IMR-90 (cell line): ENCODE measurements around the gene MRPS31. TPM values are rescaled to one million over a fixed set of nuclear protein-coding genes. Genes with fewer than 3 reads are reported as not detected.

Source experiments
- ATAC-seq: fragments of 200-7000 bp; cut with Tn5 transposase; 2 replicates; pipeline ENCODE4 v1.9.1; 2020; ENCODE audit warnings: low read depth, mild to moderate bottlenecking, moderate library complexity
- BruUV-seq: library from RNA; stranded (reverse); fragments of 400-500 nt; replicated peaks from 2 replicates; lab custom pipeline; 2021; lab: Mats Ljungman, UMichigan
- CTCF ChIA-PET: fragments of 300-600 bp; formaldehyde crosslinking; extraction: SDS; loops from one replicate; lab custom pipeline; 2021; ENCODE audit warnings: antibody characterized with exemption; lab: Yijun Ruan, JAX
- POLR2A ChIA-PET: fragments of 300-600 bp; sonication (Branson Sonifier 250); formaldehyde crosslinking; loops from one replicate; lab custom pipeline; 2022; ENCODE audit warnings: antibody characterized with exemption; ENCODE audit not compliant: unreplicated experiment; lab: Charles Lee
- DNase-seq: peaks from one replicate; pipeline ENCODE4 v3.0.0; 2013
- H2AFZ ChIP-seq: replicated peaks from 2 replicates; pipeline ENCODE3; 2013; ENCODE audit warnings: low read length, mild to moderate bottlenecking; ENCODE audit not compliant: poor library complexity
- H2AK5ac ChIP-seq: 2 replicates; pipeline ENCODE4 v1.6.1; 2013; ENCODE audit warnings: low read depth, low read length, inconsistent platforms
- H2AK9ac ChIP-seq: replicated peaks from 2 replicates; pipeline ENCODE3; 2013; ENCODE audit warnings: mild to moderate bottlenecking, low read depth, low read length, moderate library complexity; ENCODE audit not compliant: poor library complexity
- H2BK120ac ChIP-seq: 2 replicates; pipeline ENCODE4 v1.6.1; 2013; ENCODE audit warnings: low read depth, low read length, inconsistent platforms
- H2BK15ac ChIP-seq: 3 replicates; pipeline ENCODE4 v1.6.1; 2013; ENCODE audit warnings: low read depth, low read length, inconsistent platforms
- H2BK20ac ChIP-seq: 2 replicates; pipeline ENCODE4 v1.6.1; 2013; ENCODE audit warnings: low read depth, mild to moderate bottlenecking, inconsistent platforms, low read length, moderate library complexity
- H2BK5ac ChIP-seq: 2 replicates; pipeline ENCODE4 v1.6.1; 2013; ENCODE audit warnings: mild to moderate bottlenecking, low read depth, low read length, inconsistent platforms; ENCODE audit not compliant: poor library complexity, severe bottlenecking
- H3K14ac ChIP-seq: replicated peaks from 2 replicates; pipeline ENCODE4 v1.6.1; 2013; ENCODE audit warnings: low read depth, low read length, inconsistent platforms
- H3K18ac ChIP-seq: 2 replicates; pipeline ENCODE4 v1.6.1; 2013; ENCODE audit warnings: low read depth, low read length, control low read depth
- H3K23ac ChIP-seq: 2 replicates; pipeline ENCODE4 v1.6.1; 2013; ENCODE audit warnings: low read depth, low read length, inconsistent platforms
- H3K27ac ChIP-seq: 2 replicates; pipeline ENCODE4 v1.5.1; 2013; ENCODE audit warnings: mild to moderate bottlenecking, control low read depth, low read length; ENCODE audit not compliant: insufficient read depth
- H3K27me3 ChIP-seq: 2 replicates; pipeline ENCODE4 v1.6.1; 2013; ENCODE audit warnings: low read length; ENCODE audit not compliant: control insufficient read depth, insufficient read depth
- H3K36me3 ChIP-seq: 2 replicates; pipeline ENCODE4 v1.6.1; 2013; ENCODE audit warnings: low read length, mixed read lengths; ENCODE audit not compliant: control insufficient read depth, insufficient read depth
- H3K4ac ChIP-seq: 2 replicates; pipeline ENCODE4 v1.6.1; 2013; ENCODE audit warnings: low read depth, low read length, inconsistent platforms
- H3K4me1 ChIP-seq: 2 replicates; pipeline ENCODE4 v1.6.1; 2013; ENCODE audit warnings: low read length, mixed read lengths; ENCODE audit not compliant: control insufficient read depth, insufficient read depth
- H3K4me2 ChIP-seq: 2 replicates; pipeline ENCODE4 v1.6.1; 2013; ENCODE audit warnings: low read depth, mild to moderate bottlenecking, control low read depth, low read length, moderate library complexity
- H3K4me3 ChIP-seq: 2 replicates; pipeline ENCODE4 v1.5.1; 2013; ENCODE audit warnings: low read depth, mild to moderate bottlenecking, control low read depth, low read length, moderate library complexity; ENCODE audit not compliant: insufficient read depth
- H3K56ac ChIP-seq: 2 replicates; pipeline ENCODE4 v1.6.1; 2013; ENCODE audit warnings: low read length, inconsistent platforms; ENCODE audit not compliant: insufficient read depth; ENCODE audit errors: extremely low read depth
- H3K79me1 ChIP-seq, 2 experiments: 2 replicates each; pipeline ENCODE4 v1.6.1; 2013; ENCODE audit warnings: low read length in 2 of 2, inconsistent platforms in 1 of 2, low read depth in 1 of 2
- H3K9ac ChIP-seq: 2 replicates; pipeline ENCODE4 v1.6.1; 2013; ENCODE audit warnings: low read depth, low read length, control low read depth
- H3K9me1 ChIP-seq: 2 replicates; pipeline ENCODE4 v1.6.1; 2013; ENCODE audit warnings: low read length, inconsistent platforms; ENCODE audit not compliant: insufficient read depth
- H3K9me3 ChIP-seq: 2 replicates; pipeline ENCODE4 v1.6.1; 2013; ENCODE audit warnings: low read length; ENCODE audit not compliant: control insufficient read depth, insufficient read depth
- H4K20me1 ChIP-seq: 2 replicates; pipeline ENCODE4 v1.6.1; 2013; ENCODE audit warnings: low read length, inconsistent platforms; ENCODE audit not compliant: insufficient read depth
- H4K5ac ChIP-seq: 2 replicates; pipeline ENCODE4 v1.6.1; 2013; ENCODE audit warnings: mild to moderate bottlenecking, low read depth, low read length, control low read depth
- H4K8ac ChIP-seq, 2 experiments: 2 replicates each; pipeline ENCODE4 v1.6.1; 2013; ENCODE audit warnings: low read depth in 2 of 2, low read length in 2 of 2, control low read depth in 1 of 2, inconsistent platforms in 1 of 2
- H4K91ac ChIP-seq: 2 replicates; pipeline ENCODE4 v1.6.1; 2013; ENCODE audit warnings: low read depth, low read length, inconsistent platforms; ENCODE audit not compliant: insufficient read depth
- BHLHE40 ChIP-seq: fragments of 150-350 bp; IDR thresholded peaks from 2 replicates; pipeline ENCODE4 v1.6.1; 2016; ENCODE audit warnings: mild to moderate bottlenecking, low read depth, low read length
- CEBPB ChIP-seq: IDR thresholded peaks from 2 replicates; pipeline ENCODE4 v1.6.1; 2012; ENCODE audit warnings: low read depth, low read length, improper control_type of control experiment
- CHD1 ChIP-seq: IDR thresholded peaks from 2 replicates; pipeline ENCODE4 v1.6.1; 2012; ENCODE audit warnings: low read depth, low read length, improper control_type of control experiment
- MAFK ChIP-seq: IDR thresholded peaks from 2 replicates; pipeline ENCODE4 v1.6.1; 2012; ENCODE audit warnings: low read depth, low read length, improper control_type of control experiment
- MXI1 ChIP-seq: IDR thresholded peaks from 2 replicates; pipeline ENCODE4 v1.6.1; 2012; ENCODE audit warnings: low read depth, mild to moderate bottlenecking, low read length, moderate library complexity, borderline replicate concordance
- NFE2L2 ChIP-seq: fragments of 150-350 bp; IDR thresholded peaks from 2 replicates; pipeline ENCODE4 v1.6.1; 2016; ENCODE audit warnings: low read depth, mild to moderate bottlenecking, low read length
- POLR2A ChIP-seq: IDR thresholded peaks from 2 replicates; pipeline ENCODE4 v1.6.1; 2012; ENCODE audit warnings: mild to moderate bottlenecking, low read depth, low read length
- RFX5 ChIP-seq: IDR thresholded peaks from 2 replicates; pipeline ENCODE4 v1.8.0; 2012; ENCODE audit warnings: low read depth, mild to moderate bottlenecking, low read length, moderate library complexity
- SMC3 ChIP-seq: fragments of 150-350 bp; IDR thresholded peaks from 2 replicates; pipeline ENCODE4 v1.6.1; 2016; ENCODE audit warnings: low read depth, mild to moderate bottlenecking, antibody characterized with exemption, low read length, moderate library complexity
- WGBS, 2 experiments: methylation state at CpG; one replicate each; pipeline versions ENCODE4 v1.1.5 to v1.1.7; 2013; ENCODE audit warnings: missing lambda C conversion rate in 2 of 2; ENCODE audit not compliant: insufficient read length in 1 of 2; ENCODE audit errors: extremely low coverage in 2 of 2; 5-methylcytosine and 5-hydroxymethylcytosine counted together
- dilution Hi-C: fragments of 300-500 bp; cut with HindIII; formaldehyde crosslinking; loops from one replicate; pipeline ENCODE4 v1.14.3; 2018; ENCODE audit warnings: low sequenced_read_pairs; ENCODE audit not compliant: unreplicated experiment
- in situ Hi-C: fragments of 300-500 bp; cut with MboI; formaldehyde crosslinking; loops from 3 replicates; pipeline ENCODE4 v1.14.3; 2019; ENCODE audit warnings: low sequenced_read_pairs, inconsistent platforms, mixed read lengths
- intact Hi-C: fragments of 100-400 bp; cut with micrococcal nuclease; formaldehyde crosslinking; loops from 2 replicates; pipeline ENCODE4 v1.10.0; 2022
- polyA plus RNA-seq, 3 experiments: library from polyadenylated mRNA; depleted of rRNA; stranded (reverse); fragments of >200 nt; gene quantifications; 2 replicates each; pipeline ENCODE4 v1.2.3, GENCODE V29; 2012; ENCODE audit warnings: low replicate concordance in 1 of 3
- total RNA-seq: library from RNA; depleted of rRNA; stranded (reverse); fragments of >200 nt; gene quantifications from 2 replicates; pipeline ENCODE4 v1.2.3, GENCODE V29; 2012
- TF ChIP-seq, protein P1 (sequence below): fragments of 150-350 bp; IDR thresholded peaks from 2 replicates; pipeline ENCODE4 v1.6.1; 2017; ENCODE audit warnings: mild to moderate bottlenecking, antibody characterized with exemption, low read length, low read depth
- TF ChIP-seq, protein P2 (sequence below): conservative IDR thresholded peaks from 2 replicates; pipeline ENCODE4 v1.5.1; 2012; ENCODE audit warnings: mild to moderate bottlenecking, low read depth, low read length, improper control_type of control experiment

The MRPS31 gene
- total and polyA plus RNA-seq, 2 of the 4 experiments (the other 2 are of a cell fraction), result 9.3 to 14.8 TPM

DNA sequence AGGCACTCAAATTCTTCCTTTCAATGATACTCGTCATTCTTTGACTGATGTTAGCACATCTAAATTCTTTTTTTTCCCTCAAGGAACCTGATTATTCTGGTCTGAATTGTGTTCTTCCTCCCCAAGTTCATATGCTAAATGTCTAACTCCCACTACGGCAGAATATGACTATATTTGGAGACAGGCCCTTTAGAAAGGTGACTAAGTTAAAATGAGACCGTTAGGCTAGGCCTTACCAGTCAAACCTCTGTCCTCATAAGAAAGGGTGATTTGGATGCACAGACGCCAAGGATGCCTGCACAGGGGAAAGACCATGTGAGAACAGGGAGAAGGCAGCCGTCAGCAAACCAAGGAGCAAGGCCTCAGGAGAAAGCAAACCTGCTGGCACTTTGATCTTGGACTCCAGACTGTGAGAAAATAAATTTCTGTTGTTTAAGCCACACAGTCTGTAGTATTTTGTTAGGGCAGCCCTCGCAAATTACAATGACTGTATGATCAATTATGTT lies 91.5 kb downstream of the MRPS31 start:
- no peak overlapping the region for H3K4ac ChIP-seq
- no peak overlapping the region for H2AFZ ChIP-seq
- ATAC-seq, result no peak
- 67% methylated on average over 2 of the region's 6 CpGs; no CpG with 5 or more reads in 1 of the 2 experiments for WGBS, 2 experiments
- H2BK20ac ChIP-seq, result no peak overlapping the region
- H2BK5ac ChIP-seq, result no peak overlapping the region
- ChIA-PET POLR2A (no interaction called here), CTCF (interaction anchor here (1.2 kb wide), 1 partner anchor 611 kb away, joined by 6 read pairs; no protein-coding TSS in a partner anchor)
- no peak overlapping the region for H3K4me2 ChIP-seq
- H3K23ac ChIP-seq, result no peak overlapping the region
- H2AK9ac ChIP-seq, result no peak overlapping the region
- H4K91ac ChIP-seq, result no peak overlapping the region
- H2BK15ac ChIP-seq, result no peak overlapping the region
- H3K9me1 ChIP-seq, result no peaks in the 10 kb centered on the region
- dilution Hi-C loops, result no loop called here
- no peak overlapping the region for H3K18ac ChIP-seq
- no peak overlapping the region for H3K4me3 ChIP-seq
- in situ Hi-C loops, result loop anchor here (25.0 kb wide), 1 partner anchor 992 kb away; no protein-coding TSS in a partner anchor
- H3K9me3 ChIP-seq, result no peaks in the 10 kb centered on the region
- no peak overlapping the region for H2AK5ac ChIP-seq
- peaks cover 2% of the 10 kb centered on the region; the same call in 1 of the 2 replicates for H3K27me3 ChIP-seq
- H3K4me1 ChIP-seq, result no peaks in the 10 kb centered on the region
- H3K27ac ChIP-seq, result no peak overlapping the region
- TF ChIP-seq NFE2L2 (no peak), BHLHE40 (no peak), POLR2A (no peak), MXI1 (no peak), MAFK (no peak), RFX5 (no peak), CEBPB (no peak), SMC3 (no peak), CHD1 (no peak)
- TF ChIP-seq, protein P1, sequence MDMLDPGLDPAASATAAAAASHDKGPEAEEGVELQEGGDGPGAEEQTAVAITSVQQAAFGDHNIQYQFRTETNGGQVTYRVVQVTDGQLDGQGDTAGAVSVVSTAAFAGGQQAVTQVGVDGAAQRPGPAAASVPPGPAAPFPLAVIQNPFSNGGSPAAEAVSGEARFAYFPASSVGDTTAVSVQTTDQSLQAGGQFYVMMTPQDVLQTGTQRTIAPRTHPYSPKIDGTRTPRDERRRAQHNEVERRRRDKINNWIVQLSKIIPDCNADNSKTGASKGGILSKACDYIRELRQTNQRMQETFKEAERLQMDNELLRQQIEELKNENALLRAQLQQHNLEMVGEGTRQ, result no peak
- TF ChIP-seq, protein P2, sequence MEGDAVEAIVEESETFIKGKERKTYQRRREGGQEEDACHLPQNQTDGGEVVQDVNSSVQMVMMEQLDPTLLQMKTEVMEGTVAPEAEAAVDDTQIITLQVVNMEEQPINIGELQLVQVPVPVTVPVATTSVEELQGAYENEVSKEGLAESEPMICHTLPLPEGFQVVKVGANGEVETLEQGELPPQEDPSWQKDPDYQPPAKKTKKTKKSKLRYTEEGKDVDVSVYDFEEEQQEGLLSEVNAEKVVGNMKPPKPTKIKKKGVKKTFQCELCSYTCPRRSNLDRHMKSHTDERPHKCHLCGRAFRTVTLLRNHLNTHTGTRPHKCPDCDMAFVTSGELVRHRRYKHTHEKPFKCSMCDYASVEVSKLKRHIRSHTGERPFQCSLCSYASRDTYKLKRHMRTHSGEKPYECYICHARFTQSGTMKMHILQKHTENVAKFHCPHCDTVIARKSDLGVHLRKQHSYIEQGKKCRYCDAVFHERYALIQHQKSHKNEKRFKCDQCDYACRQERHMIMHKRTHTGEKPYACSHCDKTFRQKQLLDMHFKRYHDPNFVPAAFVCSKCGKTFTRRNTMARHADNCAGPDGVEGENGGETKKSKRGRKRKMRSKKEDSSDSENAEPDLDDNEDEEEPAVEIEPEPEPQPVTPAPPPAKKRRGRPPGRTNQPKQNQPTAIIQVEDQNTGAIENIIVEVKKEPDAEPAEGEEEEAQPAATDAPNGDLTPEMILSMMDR, result no peak
- no peak overlapping the region for H2BK120ac ChIP-seq
- no peaks in the 10 kb centered on the region for H4K20me1 ChIP-seq
- no peak overlapping the region for H4K5ac ChIP-seq
- H3K56ac ChIP-seq, result no peak overlapping the region
- BruUV-seq, result no TSS peak
- H4K8ac ChIP-seq, result no peak overlapping the region
- H3K79me1 ChIP-seq, result no peaks in the 10 kb centered on the region
- no peak overlapping the region for H3K14ac ChIP-seq
- DNase-seq, result no peak
- no peaks in the 10 kb centered on the region for H3K36me3 ChIP-seq
- H3K9ac ChIP-seq, result no peak overlapping the region
- intact Hi-C loops, result no loop called here
